Naive B cell (primary cell): ENCODE results near the gene FCER2. TPM values are rescaled to one million over a fixed set of nuclear protein-coding genes. Genes with fewer than 3 reads are reported as not detected.

ENCODE experiments used
- ATAC-seq, 2 donors: fragments of 150-1000 bp; cut with Tn5 transposase; 2 replicates each; pipeline ENCODE4 v1.10.0; 2021; ENCODE audit warnings: low read depth in 2 of 2, mild to moderate bottlenecking in 2 of 2, moderate library complexity in 2 of 2
- DNase-seq: peaks from one replicate; pipeline ENCODE4 v3.0.0; 2022
- H3K27ac Mint-ChIP-seq, 6 donors: one replicate each; pipeline ENCODE4 v1.8.0; 2020 to 2022; ENCODE audit warnings: mild to moderate bottlenecking in 6 of 6, mixed read lengths in 6 of 6, moderate library complexity in 5 of 6, inconsistent platforms in 2 of 6
- H3K27me3 Mint-ChIP-seq, 3 donors: one replicate each; pipeline ENCODE4 v1.8.0; 2021 to 2022; ENCODE audit warnings: mixed read lengths in 3 of 3, mild to moderate bottlenecking in 1 of 3
- H3K36me3 Mint-ChIP-seq, 2 donors: one replicate each; pipeline ENCODE4 v1.8.0; 2020 to 2022; ENCODE audit warnings: mixed read lengths in 2 of 2, inconsistent platforms in 1 of 2, mild to moderate bottlenecking in 1 of 2
- H3K4me1 Mint-ChIP-seq, 3 donors: one replicate each; pipeline ENCODE4 v1.8.0; 2020 to 2022; ENCODE audit warnings: mixed read lengths in 3 of 3, inconsistent platforms in 1 of 3, mild to moderate bottlenecking in 1 of 3, moderate library complexity in 1 of 3
- H3K4me3 Mint-ChIP-seq, 8 donors: one replicate each; pipeline ENCODE4 v1.8.0; 2020 to 2022; ENCODE audit warnings: mild to moderate bottlenecking in 8 of 8, mixed read lengths in 8 of 8, moderate library complexity in 8 of 8, inconsistent platforms in 2 of 8
- H3K9me3 Mint-ChIP-seq, 7 donors: one replicate each; pipeline ENCODE4 v1.8.0; 2020 to 2022; ENCODE audit warnings: mixed read lengths in 7 of 7, mild to moderate bottlenecking in 5 of 7, inconsistent platforms in 2 of 7, moderate library complexity in 1 of 7
- polyA plus RNA-seq, 6 donors: library from polyadenylated mRNA; unstranded; fragments of 300-500 nt; fragmentation: Illumina TruSeq; gene quantifications; one replicate each; pipeline ENCODE4 v1.2.3, GENCODE V29; 2021; ENCODE audit warnings: low read depth in 6 of 6

FCER2 gene
- polyA plus RNA-seq, 6 donors from 2014 or later: 613 to 938 (median 691) TPM

GRCh38 chr19:7677669-7678311 lies 24.1 kb downstream of the FCER2 start:
- H3K4me1 Mint-ChIP-seq: peaks cover 40 to 67% (median 53%) of the 10 kb centered on the region in 3 donors
- DNase-seq (no peak), ATAC-seq (no peak)
- peak overlapping the region; percentile 24 to 94 (median 67) for H3K27ac Mint-ChIP-seq
- H3K36me3 Mint-ChIP-seq: no peaks in the 10 kb centered on the region
- H3K9me3 Mint-ChIP-seq: peaks cover 0 to 10% (median 2%) of the 10 kb centered on the region in 7 donors
- H3K27me3 Mint-ChIP-seq: peaks cover 20 to 36% (median 26%) of the 10 kb centered on the region in 3 donors
- H3K4me3 Mint-ChIP-seq: peak overlapping the region in 3 of 8 donors; percentile 4 to 57 (median 20)

GRCh38 chr19:7676854-7677253 lies 25.1 kb downstream of the FCER2 start, which contains the start of gene MCEMP1:
MCEMP1 (plus strand) TSS chr19:7677090; CDS start chr19:7677121, 31 bp downstream.
- no peak for ATAC-seq
- no peak for DNase-seq
- H3K27ac Mint-ChIP-seq: peak within 1 kb of the TSS; percentile 9 to 94 (median 80)
- H3K9me3 Mint-ChIP-seq: peaks cover 0 to 10% (median 2%) of the 10 kb centered on the region in 7 donors
- H3K4me1 Mint-ChIP-seq: peaks cover 36 to 61% (median 48%) of the 10 kb centered on the region in 3 donors
- peak within 1 kb of the TSS; percentile 43 to 86 (median 60) for H3K4me3 Mint-ChIP-seq
- no peaks in the 10 kb centered on the region for H3K36me3 Mint-ChIP-seq
- peaks cover 27 to 40% (median 29%) of the 10 kb centered on the region in 3 donors for H3K27me3 Mint-ChIP-seq

- Mint-ChIP-seq H3K9me3 (peaks cover 0 to 10% (median 2%) of the 10 kb centered on the region in 7 donors), H3K4me1 (peaks cover 31 to 56% (median 44%) of the 10 kb centered on the region in 3 donors), H3K27me3 (peaks cover 30 to 45% (median 33%) of the 10 kb centered on the region in 3 donors), H3K27ac (peak overlapping the region in 4 of 6 donors; percentile 9 to 81 (median 68)), H3K36me3 (no peaks in the 10 kb centered on the region), H3K4me3 (peak overlapping the region in 7 of 8 donors; percentile 43 to 86 (median 59))
- DNase-seq (peak; percentile 39), ATAC-seq (no peak)
Observed at GRCh38 chr19:7676376-7676775, 25.6 kb downstream of the FCER2 start.

GRCh38 chr19:7674010-7675005 lies 27.6 kb downstream of the FCER2 start:
- peaks cover 32 to 51% (median 42%) of the 10 kb centered on the region in 3 donors for H3K4me1 Mint-ChIP-seq
- DNase-seq (no peak), ATAC-seq (no peak)
- H3K27ac Mint-ChIP-seq: no peak overlapping the region
- no peaks in the 10 kb centered on the region for H3K36me3 Mint-ChIP-seq
- peaks cover 0 to 10% (median 2%) of the 10 kb centered on the region in 7 donors for H3K9me3 Mint-ChIP-seq
- H3K27me3 Mint-ChIP-seq: peaks cover 40 to 64% (median 48%) of the 10 kb centered on the region in 3 donors
- peak overlapping the region in 1 of 8 donors; percentile 35 for H3K4me3 Mint-ChIP-seq

GRCh38 chr19:7672522-7672921 lies 29.4 kb downstream of the FCER2 start:
- Mint-ChIP-seq H3K4me3 (no peak overlapping the region), H3K27ac (no peak overlapping the region), H3K36me3 (no peaks in the 10 kb centered on the region), H3K27me3 (peaks cover 39 to 74% (median 52%) of the 10 kb centered on the region in 3 donors), H3K9me3 (peaks cover 0 to 10% (median 2%) of the 10 kb centered on the region in 7 donors), H3K4me1 (peaks cover 27 to 38% (median 32%) of the 10 kb centered on the region in 3 donors)
- no peak for DNase-seq
- no peak for ATAC-seq

GRCh38 chr19:7670790-7671189 lies 31.1 kb downstream of the FCER2 start:
- Mint-ChIP-seq H3K27ac (no peak overlapping the region), H3K4me3 (peak overlapping the region in 4 of 8 donors; percentile 33 to 61 (median 54)), H3K9me3 (peaks cover 0 to 10% (median 2%) of the 10 kb centered on the region in 7 donors), H3K27me3 (peaks cover 42 to 74% (median 52%) of the 10 kb centered on the region in 3 donors), H3K4me1 (peaks cover 13 to 21% (median 14%) of the 10 kb centered on the region in 3 donors), H3K36me3 (no peaks in the 10 kb centered on the region)
- peak; percentile 17 to 29 for ATAC-seq
- DNase-seq: no peak

GRCh38 chr19:7670150-7670783 lies 31.7 kb downstream of the FCER2 start:
- DNase-seq (no peak), ATAC-seq (peak; percentile 52 to 65)
- Mint-ChIP-seq H3K36me3 (no peaks in the 10 kb centered on the region), H3K27ac (peak overlapping the region in 1 of 6 donors; percentile 83), H3K9me3 (peaks cover 0 to 10% (median 2%) of the 10 kb centered on the region in 7 donors), H3K4me3 (peak overlapping the region; percentile 27 to 63 (median 58)), H3K27me3 (peaks cover 43 to 74% (median 52%) of the 10 kb centered on the region in 3 donors), H3K4me1 (peaks cover 12 to 18% (median 12%) of the 10 kb centered on the region in 3 donors)

- Mint-ChIP-seq H3K27me3 (peaks cover 42 to 72% (median 52%) of the 10 kb centered on the region in 3 donors), H3K4me3 (peak overlapping the region in 3 of 8 donors; percentile 16 to 65 (median 61))
Observed at GRCh38 chr19:7669641-7670040, 32.3 kb downstream of the FCER2 start.

GRCh38 chr19:7668842-7669241 lies 33.1 kb downstream of the FCER2 start, which contains the start of gene RETN:
RETN (plus strand) TSS chr19:7669049; CDS start chr19:7669327, 278 bp downstream.
- Mint-ChIP-seq H3K27ac (peak within 1 kb of the TSS in 2 of 6 donors; percentile 68 to 72), H3K36me3 (no peaks in the 10 kb centered on the region), H3K9me3 (peaks cover 0 to 1% (median 0%) of the 10 kb centered on the region in 7 donors), H3K27me3 (peaks cover 34 to 64% (median 52%) of the 10 kb centered on the region in 3 donors), H3K4me1 (peaks cover 9 to 12% (median 12%) of the 10 kb centered on the region in 3 donors), H3K4me3 (peak within 1 kb of the TSS in 4 of 8 donors; percentile 26 to 65 (median 56))
- DNase-seq (no peak), ATAC-seq (no peak)

More at GRCh38 chr19:7669641-7670040, 32.3 kb downstream of the FCER2 start:
- peak overlapping the region in 2 of 6 donors; percentile 68 to 72 for H3K27ac Mint-ChIP-seq
- no peaks in the 10 kb centered on the region for H3K36me3 Mint-ChIP-seq
- H3K9me3 Mint-ChIP-seq: peaks cover 0 to 9% (median 2%) of the 10 kb centered on the region in 7 donors
- peaks cover 12 to 16% (median 12%) of the 10 kb centered on the region in 3 donors for H3K4me1 Mint-ChIP-seq
- ATAC-seq (no peak), DNase-seq (no peak)

GRCh38 chr19:7665076-7665475 lies 36.9 kb downstream of the FCER2 start:
- H3K36me3 Mint-ChIP-seq: no peaks in the 10 kb centered on the region

GRCh38 chr19:7663706-7664105 lies 38.2 kb downstream of the FCER2 start:
- no peaks in the 10 kb centered on the region for H3K36me3 Mint-ChIP-seq
- H3K4me1 Mint-ChIP-seq: no peaks in the 10 kb centered on the region
- no peaks in the 10 kb centered on the region for H3K9me3 Mint-ChIP-seq
- DNase-seq (no peak), ATAC-seq (no peak)
- H3K27ac Mint-ChIP-seq: no peak overlapping the region
- peaks cover 9 to 19% (median 10%) of the 10 kb centered on the region in 3 donors for H3K27me3 Mint-ChIP-seq
- H3K4me3 Mint-ChIP-seq: no peak overlapping the region

More at GRCh38 chr19:7665076-7665475, 36.9 kb downstream of the FCER2 start:
- H3K27ac Mint-ChIP-seq: no peak overlapping the region
- no peak for ATAC-seq
- H3K4me1 Mint-ChIP-seq: peaks cover 2 to 6% (median 3%) of the 10 kb centered on the region in 3 donors
- no peak for DNase-seq
- H3K9me3 Mint-ChIP-seq: no peaks in the 10 kb centered on the region
- H3K27me3 Mint-ChIP-seq: peaks cover 15 to 33% (median 22%) of the 10 kb centered on the region in 3 donors
- no peak overlapping the region for H3K4me3 Mint-ChIP-seq

GRCh38 chr19:7662657-7663056 lies 39.3 kb downstream of the FCER2 start:
- H3K4me3 Mint-ChIP-seq: peak overlapping the region in 1 of 8 donors; percentile 22
- peaks cover 10 to 14% (median 12%) of the 10 kb centered on the region in 3 donors for H3K27me3 Mint-ChIP-seq
- DNase-seq (no peak), ATAC-seq (no peak)
- H3K36me3 Mint-ChIP-seq: no peaks in the 10 kb centered on the region
- H3K27ac Mint-ChIP-seq: no peak overlapping the region
- H3K9me3 Mint-ChIP-seq: no peaks in the 10 kb centered on the region
- peaks cover 4 to 9% (median 6%) of the 10 kb centered on the region in 3 donors for H3K4me1 Mint-ChIP-seq
